ENCODE data around the gene RAP1A. TPM values are rescaled to one million over a fixed set of nuclear protein-coding genes. Genes with fewer than 3 reads are reported as not detected.

RAP1A gene
- polyA plus RNA-seq, 3 donors = 41.2 to 79.1 (median 75.3) TPM

GRCh38 chr1:111723871-111724270 lies 104.3 kb downstream of the RAP1A start:
- no CpG with 5 or more reads among the region's 1 CpG for WGBS (ENCODE audit: insufficient coverage)
- Histone ChIP-seq H3K79me2 (ENCODE audit: insufficient read depth, low read length) (no peaks in the 10 kb centered on the region), H4K20me1 (ENCODE audit: insufficient read depth, low read length) (peaks cover 26% of the 10 kb centered on the region), H3K9ac (ENCODE audit: insufficient read depth, low read length, poor library complexity, severe bottlenecking) (no peak overlapping the region), H3K4me2 (replicated peaks; ENCODE audit: extremely low read depth, low read length, poor library complexity, severe bottlenecking) (no peak overlapping the region), H3K36me3 (replicated peaks in 1 of 2; ENCODE audit: control insufficient read depth in 1 of 2, insufficient read depth in 2 of 2, low read length in 2 of 2) (peaks cover 3 to 11% of the 10 kb centered on the region in 2 donors), H3K27me3 (ENCODE audit: control insufficient read depth in 2 of 2, insufficient read depth in 2 of 2, low read length in 2 of 2) (no peaks in the 10 kb centered on the region), H2AFZ (ENCODE audit: insufficient read depth, low read depth, low read length, poor library complexity, severe bottlenecking) (no peak overlapping the region), H3K4me1 (ENCODE audit: control insufficient read depth in 1 of 2, insufficient read depth in 2 of 2, low read length in 2 of 2) (peaks cover 12 to 26% of the 10 kb centered on the region in 2 donors), H3K27ac (ENCODE audit: low read depth in 1 of 2, low read length in 2 of 2) (no peak overlapping the region), H3K4me3 (replicated peaks in 1 of 3; ENCODE audit: low read depth in 2 of 3, low read length in 3 of 3) (no peak overlapping the region), H3K9me3 (replicated peaks in 1 of 2; ENCODE audit: control insufficient read depth in 1 of 2, insufficient read depth in 1 of 2, low read length in 2 of 2) (no peaks in the 10 kb centered on the region)
- peaks cover 0 to 5% (median 1%) of the 10 kb centered on the region in 3 donors for H3K27me3 Mint-ChIP-seq (ENCODE audit: low read depth in 3 of 3)
- H3K4me1 Mint-ChIP-seq = peaks cover 31% of the 10 kb centered on the region
- no peak overlapping the region for H3K4me3 Mint-ChIP-seq
- no peak for TF ChIP-seq CTCF (IDR thresholded peaks at IDR 0.05)
- no peak for DNase-seq
- H3K9me3 Mint-ChIP-seq = no peaks in the 10 kb centered on the region
- peak overlapping the region in 1 of 7 donors; percentile 14 for H3K27ac Mint-ChIP-seq
- intact Hi-C loops (cut with micrococcal nuclease) = no loop called here
- peaks cover 13 to 14% of the 10 kb centered on the region in 2 donors for H3K36me3 Mint-ChIP-seq

GRCh38 chr1:111725192-111725591 lies 105.6 kb downstream of the RAP1A start:
- peaks cover 25% of the 10 kb centered on the region for H3K4me1 Mint-ChIP-seq
- peaks cover 0 to 5% (median 1%) of the 10 kb centered on the region in 3 donors for H3K27me3 Mint-ChIP-seq (ENCODE audit: low read depth in 3 of 3)
- H3K27ac Mint-ChIP-seq = no peak overlapping the region
- no peak overlapping the region for H3K4me3 Mint-ChIP-seq
- H3K4me2 ChIP-seq (replicated peaks; ENCODE audit: extremely low read depth, low read length, poor library complexity, severe bottlenecking) = no peak overlapping the region
- H3K9me3 Mint-ChIP-seq = no peaks in the 10 kb centered on the region
- 78% methylated on average over 1 of the region's 5 CpGs for WGBS (ENCODE audit: insufficient coverage)
- no peak for DNase-seq
- peaks cover 3 to 11% of the 10 kb centered on the region in 2 donors for H3K36me3 ChIP-seq (replicated peaks in 1 of 2; ENCODE audit: control insufficient read depth in 1 of 2, insufficient read depth in 2 of 2, low read length in 2 of 2)
- H3K36me3 Mint-ChIP-seq = peaks cover 15% of the 10 kb centered on the region in 2 donors
- H3K9me3 ChIP-seq (replicated peaks in 1 of 2; ENCODE audit: control insufficient read depth in 1 of 2, insufficient read depth in 1 of 2, low read length in 2 of 2) = no peaks in the 10 kb centered on the region
- TF ChIP-seq CTCF (IDR thresholded peaks at IDR 0.05) = no peak
- intact Hi-C loops (cut with micrococcal nuclease) = no loop called here
- H3K4me1 ChIP-seq (ENCODE audit: control insufficient read depth in 1 of 2, insufficient read depth in 2 of 2, low read length in 2 of 2) = peaks cover 5 to 18% of the 10 kb centered on the region in 2 donors
- peaks cover 21% of the 10 kb centered on the region for H4K20me1 ChIP-seq (ENCODE audit: insufficient read depth, low read length)
- no peak overlapping the region for H3K9ac ChIP-seq (ENCODE audit: insufficient read depth, low read length, poor library complexity, severe bottlenecking)
- no peak overlapping the region for H3K27ac ChIP-seq (ENCODE audit: low read depth in 1 of 2, low read length in 2 of 2)
- no peak overlapping the region for H3K4me3 ChIP-seq (replicated peaks in 1 of 3; ENCODE audit: low read depth in 2 of 3, low read length in 3 of 3)
- H3K79me2 ChIP-seq (ENCODE audit: insufficient read depth, low read length) = no peaks in the 10 kb centered on the region
- no peaks in the 10 kb centered on the region for H3K27me3 ChIP-seq (ENCODE audit: control insufficient read depth in 2 of 2, insufficient read depth in 2 of 2, low read length in 2 of 2)
- H2AFZ ChIP-seq (ENCODE audit: insufficient read depth, low read depth, low read length, poor library complexity, severe bottlenecking) = no peak overlapping the region

All from CD14-positive monocyte (primary cell).